H1 (cell line): ENCODE data around the gene L1TD1. TPM values are rescaled to one million over a fixed set of nuclear protein-coding genes. Genes with fewer than 3 reads are reported as not detected.
"Not testable (repeated sequence)": the region's sequence is repeated elsewhere in the genome, so short reads cannot be mapped to it uniquely, and the experiment has no call there.

Source experiments
- CTCF ChIA-PET: fragments of 300-600 bp; sonication (Branson Sonifier 250); formaldehyde crosslinking; loops from one replicate; lab custom pipeline; 2021; ENCODE audit not compliant: partially characterized antibody; lab: Charles Lee
- POLR2A ChIA-PET: fragments of 300-600 bp; sonication (Branson Sonifier 250); formaldehyde crosslinking; loops from one replicate; lab custom pipeline; 2021; ENCODE audit warnings: inconsistent platforms; ENCODE audit not compliant: partially characterized antibody; lab: Charles Lee
- DNase-seq, 2 experiments: peaks; one replicate each; pipeline versions ENCODE4 v3.0.0 to v3.0.0-alpha.2; 2010 to 2022; ENCODE audit warnings: low spot score in 2 of 2, low read depth in 1 of 2, mixed read lengths in 1 of 2
- FAIRE-seq: peaks from 2 replicates; lab custom pipeline; 2011; peaks lifted over from hg19 to GRCh38; lab: Jason Lieb, UNC
- H2AFZ ChIP-seq: 2 replicates; pipeline ENCODE4 v1.8.1; 2012; ENCODE audit warnings: low read length, inconsistent platforms
- H2AK5ac ChIP-seq: 2 replicates; pipeline ENCODE4 v1.6.1; 2013; ENCODE audit warnings: low read depth, low read length
- H2BK120ac ChIP-seq: replicated peaks from 2 replicates; pipeline ENCODE3; 2013; ENCODE audit warnings: low read depth, low read length, inconsistent platforms
- H2BK12ac ChIP-seq: 2 replicates; pipeline ENCODE4 v1.6.1; 2013; ENCODE audit warnings: low read depth, low read length
- H2BK15ac ChIP-seq: 2 replicates; pipeline ENCODE4 v1.6.1; 2013; ENCODE audit warnings: low read length
- H2BK20ac ChIP-seq: 2 replicates; pipeline ENCODE4 v1.6.1; 2013; ENCODE audit warnings: low read length
- H2BK5ac ChIP-seq: 2 replicates; pipeline ENCODE4 v1.6.1; 2013; ENCODE audit warnings: low read depth, low read length
- H3K14ac ChIP-seq: 2 replicates; pipeline ENCODE4 v1.6.1; 2013; ENCODE audit warnings: inconsistent platforms; ENCODE audit not compliant: insufficient read length
- H3K18ac ChIP-seq: 2 replicates; pipeline ENCODE4 v1.6.1; 2013; ENCODE audit warnings: low read length; ENCODE audit errors: extremely low read depth
- H3K23ac ChIP-seq: 2 replicates; pipeline ENCODE4 v1.6.1; 2013; ENCODE audit warnings: inconsistent platforms; ENCODE audit not compliant: insufficient read length
- H3K23me2 ChIP-seq: 2 replicates; pipeline ENCODE4 v1.6.1; 2013; ENCODE audit warnings: low read depth, low read length
- H3K27ac ChIP-seq: 2 replicates; pipeline ENCODE4 v1.6.1; 2011; ENCODE audit warnings: low read depth, low read length, inconsistent platforms
- H3K27me3 ChIP-seq, 4 experiments: replicated peaks in 1 of 4; 1 replicate in 1 of 4; 2 replicates in 3 of 4; pipeline versions ENCODE4 v1.6.1 to v1.8.1; 2011 to 2013; ENCODE audit warnings: low read length in 3 of 4, mild to moderate bottlenecking in 3 of 4, inconsistent platforms in 2 of 4, mixed read lengths in 2 of 4, moderate library complexity in 1 of 4; ENCODE audit not compliant: control insufficient read depth in 3 of 4, insufficient read depth in 3 of 4; ENCODE audit errors: extremely low read depth in 1 of 4
- H3K36me3 ChIP-seq, 4 experiments: 2 replicates each; pipeline versions ENCODE4 v1.6.1 to v1.8.1; 2011 to 2013; ENCODE audit warnings: mild to moderate bottlenecking in 4 of 4, low read length in 3 of 4, moderate library complexity in 2 of 4, control low read depth in 1 of 4, inconsistent platforms in 1 of 4; ENCODE audit not compliant: insufficient read depth in 4 of 4, control insufficient read depth in 2 of 4
- H3K4ac ChIP-seq: replicated peaks from 2 replicates; pipeline ENCODE3; 2013; ENCODE audit warnings: low read length, low read depth, mixed read lengths, inconsistent platforms; ENCODE audit not compliant: insufficient read length
- H3K4me1 ChIP-seq, 4 experiments: replicated peaks in 1 of 4; 1 replicate in 1 of 4; 2 replicates in 3 of 4; pipeline versions ENCODE4 v1.6.1 to v1.8.1; 2011 to 2013; ENCODE audit warnings: low read length in 3 of 4, inconsistent platforms in 2 of 4, mixed read lengths in 1 of 4; ENCODE audit not compliant: insufficient read depth in 4 of 4, control insufficient read depth in 3 of 4
- H3K4me2 ChIP-seq, 2 experiments: 2 replicates each; pipeline versions ENCODE4 v1.6.1 to v1.8.1; 2011 to 2013; ENCODE audit warnings: low read depth in 2 of 2, low read length in 2 of 2, control low read depth in 1 of 2, inconsistent platforms in 1 of 2, mild to moderate bottlenecking in 1 of 2; ENCODE audit not compliant: insufficient read depth in 1 of 2
- H3K4me3 ChIP-seq, 4 experiments: fragments of 200-600, 300-600 bp in 1 of 4; sonication (generic), shearing (Covaris generic), sonication (Bioruptor Twin) in 1 of 4; 2 replicates each; pipeline versions ENCODE4 v1.5.1 to v1.8.1; 2011 to 2016; ENCODE audit warnings: low read length in 4 of 4, low read depth in 3 of 4, control low read depth in 2 of 4, inconsistent platforms in 2 of 4, mild to moderate bottlenecking in 2 of 4, mixed read lengths in 1 of 4, moderate library complexity in 1 of 4; ENCODE audit not compliant: insufficient read depth in 2 of 4; ENCODE audit errors: extremely low read depth in 1 of 4
- H3K56ac ChIP-seq: replicated peaks from 2 replicates; pipeline ENCODE3; 2013; ENCODE audit warnings: low read depth, mild to moderate bottlenecking, mixed read lengths, low read length, inconsistent platforms; ENCODE audit not compliant: insufficient read length
- H3K79me1 ChIP-seq: 2 replicates; pipeline ENCODE4 v1.6.1; 2013; ENCODE audit warnings: low read depth, low read length, control low read depth
- H3K79me2 ChIP-seq, 2 experiments: 2 replicates each; pipeline versions ENCODE4 v1.6.1 to v1.8.1; 2012 to 2013; ENCODE audit warnings: low read length in 2 of 2, mild to moderate bottlenecking in 2 of 2, inconsistent platforms in 1 of 2; ENCODE audit not compliant: insufficient read depth in 2 of 2, control insufficient read depth in 1 of 2
- H3K9ac ChIP-seq, 4 experiments: replicated peaks in 1 of 4; 1 replicate in 1 of 4; 2 replicates in 3 of 4; pipeline versions ENCODE4 v1.6.1 to v1.8.1; 2011 to 2013; ENCODE audit warnings: low read depth in 3 of 4, low read length in 3 of 4, control low read depth in 2 of 4, mild to moderate bottlenecking in 2 of 4, moderate library complexity in 2 of 4, inconsistent platforms in 1 of 4; ENCODE audit errors: extremely low read depth in 1 of 4
- H3K9me3 ChIP-seq, 2 experiments: 2 replicates each; pipeline versions ENCODE4 v1.6.1 to v1.8.1; 2012 to 2013; ENCODE audit warnings: mild to moderate bottlenecking in 2 of 2, moderate library complexity in 2 of 2, control low read depth in 1 of 2, inconsistent platforms in 1 of 2, low read depth in 1 of 2, low read length in 1 of 2, mixed read lengths in 1 of 2; ENCODE audit not compliant: insufficient read depth in 2 of 2
- H4K20me1 ChIP-seq, 2 experiments: replicated peaks in 1 of 2; 2 replicates each; pipeline versions ENCODE3 to v1.8.1; 2011 to 2013; ENCODE audit warnings: inconsistent platforms in 2 of 2, low read length in 2 of 2, mild to moderate bottlenecking in 1 of 2; ENCODE audit not compliant: insufficient read depth in 2 of 2, control insufficient read depth in 1 of 2
- H4K5ac ChIP-seq: 2 replicates; pipeline ENCODE4 v1.6.1; 2013; ENCODE audit warnings: low read length, low read depth, mixed read lengths, inconsistent platforms; ENCODE audit not compliant: insufficient read length
- H4K8ac ChIP-seq: 2 replicates; pipeline ENCODE4 v1.8.0; 2013; ENCODE audit warnings: mild to moderate bottlenecking, moderate library complexity, low read length, inconsistent platforms; ENCODE audit not compliant: insufficient read depth; ENCODE audit errors: extremely low read depth
- H4K91ac ChIP-seq: replicated peaks from 2 replicates; pipeline ENCODE3; 2013; ENCODE audit warnings: low read length, mixed read lengths, inconsistent platforms; ENCODE audit not compliant: insufficient read length
- WGBS, 2 experiments: shearing (Covaris generic) in 1 of 2; methylation state at CpG; one replicate each; pipeline versions ENCODE4 v1.1.6 to v1.1.7; 2013 to 2015; ENCODE audit warnings: low lambda C conversion rate in 2 of 2, mixed read lengths in 2 of 2, inconsistent platforms in 1 of 2, low coverage in 1 of 2, missing lambda C conversion rate in 1 of 2; ENCODE audit not compliant: insufficient replicate concordance in 2 of 2, insufficient coverage in 1 of 2, insufficient read length in 1 of 2; ENCODE audit errors: extremely low coverage in 1 of 2, missing lambda C conversion rate in 1 of 2; 5-methylcytosine and 5-hydroxymethylcytosine counted together
- polyA plus RNA-seq, 7 experiments: library from polyadenylated mRNA; depleted of rRNA in 3 of 7; stranded (reverse) in 5 of 7; unstranded in 2 of 7; fragments of >200 nt in 5 of 7; fragments of 200-250 nt in 2 of 7; gene quantifications; 1 replicate in 5 of 7; 2 replicates in 1 of 7; 4 replicates in 1 of 7; pipeline versions ENCODE4 v1.2.1 to v1.2.3, GENCODE V29; 2011 to 2013; ENCODE audit warnings: missing spikeins in 2 of 7, mixed read lengths in 2 of 7
- total RNA-seq: library from RNA; stranded (reverse); fragmentation: NEBNext Ultra II Directional; extraction: Animal tissue kit (Norgen Biotek cat#: 25700); gene quantifications from 2 replicates; pipeline ENCODE4 v1.2.1, GENCODE V29; 2021

The L1TD1 gene
- total and polyA plus RNA-seq, 2 of the 8 experiments (the other 6 are each of a cell fraction or from before 2014, with no cell fraction given), result 35.3 to 441 TPM

DNA sequence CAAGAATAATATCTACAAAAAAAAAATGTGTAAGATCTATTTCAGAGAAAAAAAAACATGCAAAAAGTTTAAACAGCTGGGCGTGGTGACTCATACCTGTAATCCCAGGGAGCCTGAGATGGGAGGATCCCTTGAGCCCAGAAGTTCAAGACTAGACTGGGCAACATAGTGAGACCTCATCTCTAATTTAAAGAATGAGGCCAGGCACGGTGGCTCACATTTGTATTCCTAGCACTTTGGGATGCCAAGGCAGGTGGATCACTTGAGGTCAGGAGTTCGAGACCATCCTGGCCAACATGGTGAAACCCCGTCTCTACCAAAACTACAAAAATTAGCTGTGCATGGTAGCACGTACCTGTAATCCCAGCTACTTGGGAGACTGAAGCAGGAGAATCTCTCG lies 9.4 kb upstream of the L1TD1 start:
- not testable (repeated sequence) for FAIRE-seq, H3K27me3 ChIP-seq, H4K91ac ChIP-seq, H2BK120ac ChIP-seq, H4K5ac ChIP-seq, H3K9ac ChIP-seq, H4K20me1 ChIP-seq, H3K79me2 ChIP-seq, H3K36me3 ChIP-seq, DNase-seq, H4K8ac ChIP-seq, H2AFZ ChIP-seq, H3K56ac ChIP-seq, H2BK20ac ChIP-seq, H3K23me2 ChIP-seq, H3K27ac ChIP-seq, H3K79me1 ChIP-seq, H2BK15ac ChIP-seq, H3K4ac ChIP-seq, H3K4me3 ChIP-seq, H3K14ac ChIP-seq, H3K9me3 ChIP-seq, H3K4me2 ChIP-seq, H3K23ac ChIP-seq
- WGBS, 2 experiments, result 94% methylated on average over 6 of the region's 6 CpGs; no CpG with 5 or more reads in 1 of the 2 experiments
- ChIA-PET CTCF (interaction anchor here (1.1 to 3.8 kb wide), 6 partner anchors 9 to 222 kb away, joined by 3 to 20 read pairs (median 7); partner anchors contain the start of gene L1TD1), POLR2A (interaction anchor here (1.0 to 27.8 kb wide), 4 partner anchors 11 to 45 kb away, joined by 3 to 1232 read pairs (median 24); partner anchors contain the start of gene L1TD1)
- Histone ChIP-seq H2BK5ac (0 out of 2 replicates have a peak overlapping the region, but pooled peaks have one; percentile 63), H3K4me1 (peaks cover 7 to 27% (median 19%) of the 10 kb centered on the region in 4 experiments; a peak in 5 of 7 replicates), H2AK5ac (peak overlapping the region; percentile 75; the same call in 1 of the 2 replicates), H2BK12ac (peak overlapping the region; percentile 75; the same call in 1 of the 2 replicates), H3K18ac (peak overlapping the region; percentile 13; the same call in 1 of the 2 replicates)
